SH-SY5Y (cell line): ENCODE data around the gene CFAP141.

Experiments
- GATA2 ChIP-seq: IDR thresholded peaks from 2 replicates; pipeline ENCODE4 v1.6.1; 2011; ENCODE audit warnings: mild to moderate bottlenecking, low read depth, low read length
- GATA3 ChIP-seq: IDR thresholded peaks from 2 replicates; pipeline ENCODE4 v1.6.1; 2011; ENCODE audit warnings: low read depth, mild to moderate bottlenecking, low read length, moderate library complexity

DNA sequence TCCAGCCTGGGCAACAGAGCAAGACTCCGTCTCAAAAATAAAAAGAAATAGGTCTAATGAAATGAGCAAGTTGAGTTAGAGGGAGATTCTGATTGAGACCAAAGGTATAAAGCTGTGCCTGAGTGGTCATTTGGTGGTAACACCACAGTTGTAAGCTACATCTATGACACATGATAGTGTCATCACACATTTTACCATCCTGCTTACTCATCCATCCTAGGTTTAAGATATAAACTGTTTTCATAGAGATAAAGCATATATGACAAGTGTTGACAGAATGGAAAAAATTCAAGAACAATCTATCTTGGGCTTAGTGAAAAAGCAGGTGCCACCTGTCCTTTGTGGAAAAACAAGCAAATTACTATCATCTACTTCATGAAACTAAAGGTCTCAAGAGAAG, 7.1 kb upstream of the CFAP141 start:
- no peak for TF ChIP-seq GATA3
- TF ChIP-seq GATA2, result no peak
